ENCODE measurements around the gene PLXND1. TPM values are rescaled to one million over a fixed set of nuclear protein-coding genes. Genes with fewer than 3 reads are reported as not detected.

The PLXND1 gene
- total RNA-seq, 2 experiments from 2014 or later, result 4.7 to 6.0 TPM

DNA sequence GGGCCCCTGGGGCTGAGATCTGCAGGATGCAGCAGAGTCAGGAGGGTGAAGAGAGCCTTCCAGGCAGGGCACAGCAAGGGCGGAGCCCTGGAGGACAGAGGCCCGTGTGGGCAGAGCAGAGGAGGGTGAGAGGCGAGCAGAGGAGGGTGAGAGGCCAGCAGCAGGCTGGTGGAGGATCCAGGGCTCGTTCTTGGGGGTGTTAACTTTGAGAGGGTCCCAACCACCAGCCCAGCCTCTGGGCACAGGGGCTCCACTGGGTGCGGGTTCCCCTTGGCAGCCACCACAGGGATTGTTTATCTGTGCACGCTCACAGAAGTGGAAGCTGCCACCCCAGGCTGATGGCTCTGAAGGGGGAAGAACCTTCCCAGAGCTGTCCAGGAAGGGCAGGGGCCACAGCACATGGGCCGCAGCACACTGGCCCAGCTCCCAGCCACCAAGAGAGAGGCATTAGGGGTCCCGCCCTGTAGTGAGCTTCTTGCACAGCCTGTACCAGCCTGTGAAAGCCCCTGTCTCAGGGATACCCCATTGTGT lies 9.3 kb upstream of the PLXND1 start:
- H3K4me3 ChIP-seq (ENCODE audit: low read depth, low read length, poor library complexity, severe bottlenecking), result no peak overlapping the region
- H3K27ac ChIP-seq (ENCODE audit: low read depth, low read length, poor library complexity, severe bottlenecking), result no peak overlapping the region
- H3K4me1 ChIP-seq (ENCODE audit: insufficient read depth, low read length, poor library complexity, severe bottlenecking), result peaks cover 11% of the 10 kb centered on the region
- H3K9me3 ChIP-seq (ENCODE audit: low read length), result no peaks in the 10 kb centered on the region
- no peak for TF ChIP-seq EZH2phosphoT487 (IDR thresholded peaks at IDR 0.05; ENCODE audit: borderline replicate concordance, low read depth, low read length)
- TF ChIP-seq, protein P1, sequence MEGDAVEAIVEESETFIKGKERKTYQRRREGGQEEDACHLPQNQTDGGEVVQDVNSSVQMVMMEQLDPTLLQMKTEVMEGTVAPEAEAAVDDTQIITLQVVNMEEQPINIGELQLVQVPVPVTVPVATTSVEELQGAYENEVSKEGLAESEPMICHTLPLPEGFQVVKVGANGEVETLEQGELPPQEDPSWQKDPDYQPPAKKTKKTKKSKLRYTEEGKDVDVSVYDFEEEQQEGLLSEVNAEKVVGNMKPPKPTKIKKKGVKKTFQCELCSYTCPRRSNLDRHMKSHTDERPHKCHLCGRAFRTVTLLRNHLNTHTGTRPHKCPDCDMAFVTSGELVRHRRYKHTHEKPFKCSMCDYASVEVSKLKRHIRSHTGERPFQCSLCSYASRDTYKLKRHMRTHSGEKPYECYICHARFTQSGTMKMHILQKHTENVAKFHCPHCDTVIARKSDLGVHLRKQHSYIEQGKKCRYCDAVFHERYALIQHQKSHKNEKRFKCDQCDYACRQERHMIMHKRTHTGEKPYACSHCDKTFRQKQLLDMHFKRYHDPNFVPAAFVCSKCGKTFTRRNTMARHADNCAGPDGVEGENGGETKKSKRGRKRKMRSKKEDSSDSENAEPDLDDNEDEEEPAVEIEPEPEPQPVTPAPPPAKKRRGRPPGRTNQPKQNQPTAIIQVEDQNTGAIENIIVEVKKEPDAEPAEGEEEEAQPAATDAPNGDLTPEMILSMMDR (conservative IDR thresholded peaks at IDR 0.05; ENCODE audit: low read length), result no peak
- ChIA-PET CTCF (ENCODE audit: unreplicated experiment) (no interaction called here), POLR2A (no interaction called here)
- no peak overlapping the region for H3K4me2 ChIP-seq (ENCODE audit: low read length)
- no peak overlapping the region for H2AFZ ChIP-seq (ENCODE audit: low read length)
- no TSS peak for BruUV-seq (replicated peaks)
- no peaks in the 10 kb centered on the region for H3K79me2 ChIP-seq (ENCODE audit: insufficient read depth, low read depth, low read length)
- no peaks in the 10 kb centered on the region for H4K20me1 ChIP-seq (ENCODE audit: insufficient read depth, low read length)
- intact Hi-C loops (cut with micrococcal nuclease; ENCODE audit: unreplicated experiment), result no loop called here
- no peaks in the 10 kb centered on the region for H3K36me3 ChIP-seq (ENCODE audit: insufficient read depth, low read length)
- H3K9me2 ChIP-seq (ENCODE audit: insufficient read depth, low read length), result no peaks in the 10 kb centered on the region
- no peak for DNase-seq (ENCODE audit: low spot score)

DNA sequence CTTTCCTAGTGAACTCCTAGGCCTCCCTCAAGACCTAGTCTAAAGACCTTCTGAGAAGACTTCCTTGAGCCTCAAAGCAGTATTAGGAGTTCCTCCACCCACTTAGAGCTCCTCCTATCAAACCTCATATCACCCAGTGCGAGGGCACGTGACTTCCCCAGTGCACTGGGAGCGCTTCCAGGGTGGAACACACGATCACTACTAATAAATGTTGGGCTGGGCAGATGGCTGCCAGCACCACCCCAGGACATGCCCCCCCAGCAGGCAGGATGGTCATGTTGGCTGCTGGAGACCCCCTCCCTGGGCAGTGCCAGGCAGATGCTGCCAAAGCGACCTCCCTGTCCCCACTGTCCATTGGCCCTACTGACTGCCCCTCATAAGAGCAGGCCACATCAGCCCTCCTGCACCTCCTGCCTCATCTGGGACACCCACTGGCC lies 8.5 kb upstream of the PLXND1 start:
- H3K4me3 ChIP-seq (ENCODE audit: low read depth, low read length, poor library complexity, severe bottlenecking), result no peak overlapping the region
- H3K79me2 ChIP-seq (ENCODE audit: insufficient read depth, low read depth, low read length), result no peaks in the 10 kb centered on the region
- no peaks in the 10 kb centered on the region for H3K9me3 ChIP-seq (ENCODE audit: low read length)
- no peaks in the 10 kb centered on the region for H4K20me1 ChIP-seq (ENCODE audit: insufficient read depth, low read length)
- no peak overlapping the region for H2AFZ ChIP-seq (ENCODE audit: low read length)
- no TSS peak for BruUV-seq (replicated peaks)
- TF ChIP-seq, protein P1 (conservative IDR thresholded peaks at IDR 0.05; ENCODE audit: low read length), result no peak
- no peak for TF ChIP-seq EZH2phosphoT487 (IDR thresholded peaks at IDR 0.05; ENCODE audit: borderline replicate concordance, low read depth, low read length)
- H3K27ac ChIP-seq (ENCODE audit: low read depth, low read length, poor library complexity, severe bottlenecking), result no peak overlapping the region
- ChIA-PET POLR2A (no interaction called here), CTCF (ENCODE audit: unreplicated experiment) (no interaction called here)
- H3K4me2 ChIP-seq (ENCODE audit: low read length), result no peak overlapping the region
- DNase-seq (ENCODE audit: low spot score), result no peak
- no peaks in the 10 kb centered on the region for H3K9me2 ChIP-seq (ENCODE audit: insufficient read depth, low read length)
- intact Hi-C loops (cut with micrococcal nuclease; ENCODE audit: unreplicated experiment), result no loop called here
- H3K36me3 ChIP-seq (ENCODE audit: insufficient read depth, low read length), result no peaks in the 10 kb centered on the region
- peaks cover 11% of the 10 kb centered on the region for H3K4me1 ChIP-seq (ENCODE audit: insufficient read depth, low read length, poor library complexity, severe bottlenecking)

DNA sequence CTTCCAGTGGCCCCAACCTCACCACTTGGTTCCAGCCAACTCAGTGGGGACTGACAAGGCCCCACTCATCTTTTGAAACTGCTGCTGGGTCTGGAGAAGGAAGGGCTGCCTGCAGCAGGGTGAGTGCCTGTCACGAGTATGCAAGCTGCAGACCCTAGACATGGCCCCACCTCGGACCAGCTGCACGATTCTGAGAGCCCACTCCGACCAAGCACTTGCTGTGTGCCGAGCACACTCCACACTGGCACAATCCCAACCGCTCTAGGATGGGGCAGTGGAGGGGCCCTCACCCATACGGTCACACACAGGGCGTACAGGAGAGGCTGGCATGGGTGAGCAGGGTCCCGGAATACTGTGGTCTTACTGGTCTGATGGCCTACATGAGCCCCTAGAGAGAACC lies 8.0 kb upstream of the PLXND1 start:
- Histone ChIP-seq H4K20me1 (ENCODE audit: insufficient read depth, low read length) (no peaks in the 10 kb centered on the region), H3K9me3 (ENCODE audit: low read length) (no peaks in the 10 kb centered on the region), H2AFZ (ENCODE audit: low read length) (no peak overlapping the region), H3K4me1 (ENCODE audit: insufficient read depth, low read length, poor library complexity, severe bottlenecking) (peaks cover 7% of the 10 kb centered on the region), H3K9me2 (ENCODE audit: insufficient read depth, low read length) (no peaks in the 10 kb centered on the region), H3K79me2 (ENCODE audit: insufficient read depth, low read depth, low read length) (no peaks in the 10 kb centered on the region), H3K4me2 (ENCODE audit: low read length) (no peak overlapping the region), H3K4me3 (ENCODE audit: low read depth, low read length, poor library complexity, severe bottlenecking) (no peak overlapping the region), H3K36me3 (ENCODE audit: insufficient read depth, low read length) (no peaks in the 10 kb centered on the region), H3K27ac (ENCODE audit: low read depth, low read length, poor library complexity, severe bottlenecking) (no peak overlapping the region)
- TF ChIP-seq EZH2phosphoT487 (IDR thresholded peaks at IDR 0.05; ENCODE audit: borderline replicate concordance, low read depth, low read length), result no peak
- TF ChIP-seq, protein P1 (conservative IDR thresholded peaks at IDR 0.05; ENCODE audit: low read length), result no peak
- no TSS peak for BruUV-seq (replicated peaks)
- no peak for DNase-seq (ENCODE audit: low spot score)
- intact Hi-C loops (cut with micrococcal nuclease; ENCODE audit: unreplicated experiment), result no loop called here
- CTCF ChIA-PET (ENCODE audit: unreplicated experiment), result no interaction called here
- POLR2A ChIA-PET, result no interaction called here
